GM21515 (cell line): ENCODE measurements around the gene PAM.
"Not testable (repeated sequence)": the region's sequence is repeated elsewhere in the genome, so short reads cannot be mapped to it uniquely, and the experiment has no call there.

Experiments
- ATAC-seq: cut with Tn5 transposase; IDR thresholded peaks from one replicate; pipeline ENCODE4 v1.9.1; 2021; ENCODE audit not compliant: unreplicated experiment

Gene PAM

GRCh38 chr5:102981957-102982635 lies 227.0 kb downstream of the PAM start:
- ATAC-seq: no peak

- no peak for ATAC-seq
Observed at GRCh38 chr5:102986074-102986473, 231.0 kb downstream of the PAM start.

- ATAC-seq: no peak
Observed at GRCh38 chr5:102988459-102988858, 233.4 kb downstream of the PAM start.

- ATAC-seq: no peak
Observed at GRCh38 chr5:102991802-102992201, 236.7 kb downstream of the PAM start.

- no peak for ATAC-seq
Observed at GRCh38 chr5:102996011-102996575, 241.0 kb downstream of the PAM start.

- no peak for ATAC-seq
Observed at GRCh38 chr5:102998224-102998623, 243.1 kb downstream of the PAM start.

GRCh38 chr5:102999191-102999590 lies 244.1 kb downstream of the PAM start:
- no peak for ATAC-seq

- ATAC-seq: not testable (repeated sequence)
Observed at GRCh38 chr5:102999621-103000020, 244.5 kb downstream of the PAM start.

GRCh38 chr5:103000089-103000488 lies 245.0 kb downstream of the PAM start:
- no peak for ATAC-seq

GRCh38 chr5:103003872-103004271 lies 248.8 kb downstream of the PAM start:
- ATAC-seq: no peak

- no peak for ATAC-seq
Observed at GRCh38 chr5:103005276-103005675, 250.2 kb downstream of the PAM start.

GRCh38 chr5:103006921-103007320 lies 251.8 kb downstream of the PAM start:
- no peak for ATAC-seq

GRCh38 chr5:103010168-103010567 lies 255.1 kb downstream of the PAM start:
- ATAC-seq: no peak

GRCh38 chr5:103013933-103014552 lies 258.9 kb downstream of the PAM start:
- ATAC-seq: no peak

- no peak for ATAC-seq
Observed at GRCh38 chr5:103014983-103015382, 259.9 kb downstream of the PAM start.

GRCh38 chr5:103016167-103016566 lies 261.1 kb downstream of the PAM start:
- no peak for ATAC-seq

GRCh38 chr5:103019804-103020203 lies 264.7 kb downstream of the PAM start:
- ATAC-seq: no peak

GRCh38 chr5:103021314-103021713 lies 266.2 kb downstream of the PAM start:
- ATAC-seq: peak; percentile 82

- ATAC-seq: no peak
Observed at GRCh38 chr5:103027267-103027666, 272.2 kb downstream of the PAM start.

- no peak for ATAC-seq
Observed at GRCh38 chr5:103031607-103032006, 276.5 kb downstream of the PAM start.

- ATAC-seq: no peak
Observed at GRCh38 chr5:103033696-103034095, 278.6 kb downstream of the PAM start.

- no peak for ATAC-seq
Observed at GRCh38 chr5:103034662-103035392, 279.7 kb downstream of the PAM start.
